Measurements from ENCODE around the gene LILRA6.
"Not testable (repeated sequence)": the region's sequence is repeated elsewhere in the genome, so short reads cannot be mapped to it uniquely, and the experiment has no call there.

DNA sequence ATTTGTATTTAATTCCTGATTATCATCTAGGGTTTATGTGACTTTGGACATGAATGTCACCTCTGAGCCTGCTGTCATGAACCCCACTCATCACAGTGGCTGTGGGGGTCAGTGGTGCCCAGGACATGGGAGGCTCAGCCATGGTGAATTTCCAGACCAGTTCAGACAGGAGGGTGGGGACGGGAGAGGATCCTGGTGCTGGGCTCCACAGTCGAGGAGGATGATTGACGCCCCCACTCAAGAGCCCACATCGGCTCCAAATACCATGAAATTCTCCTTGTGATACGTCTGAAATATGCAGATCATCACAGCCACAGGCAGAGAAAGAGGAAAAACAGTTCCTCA lies 18.7 kb downstream of the LILRA6 start:
- TF ChIP-seq, protein P1, sequence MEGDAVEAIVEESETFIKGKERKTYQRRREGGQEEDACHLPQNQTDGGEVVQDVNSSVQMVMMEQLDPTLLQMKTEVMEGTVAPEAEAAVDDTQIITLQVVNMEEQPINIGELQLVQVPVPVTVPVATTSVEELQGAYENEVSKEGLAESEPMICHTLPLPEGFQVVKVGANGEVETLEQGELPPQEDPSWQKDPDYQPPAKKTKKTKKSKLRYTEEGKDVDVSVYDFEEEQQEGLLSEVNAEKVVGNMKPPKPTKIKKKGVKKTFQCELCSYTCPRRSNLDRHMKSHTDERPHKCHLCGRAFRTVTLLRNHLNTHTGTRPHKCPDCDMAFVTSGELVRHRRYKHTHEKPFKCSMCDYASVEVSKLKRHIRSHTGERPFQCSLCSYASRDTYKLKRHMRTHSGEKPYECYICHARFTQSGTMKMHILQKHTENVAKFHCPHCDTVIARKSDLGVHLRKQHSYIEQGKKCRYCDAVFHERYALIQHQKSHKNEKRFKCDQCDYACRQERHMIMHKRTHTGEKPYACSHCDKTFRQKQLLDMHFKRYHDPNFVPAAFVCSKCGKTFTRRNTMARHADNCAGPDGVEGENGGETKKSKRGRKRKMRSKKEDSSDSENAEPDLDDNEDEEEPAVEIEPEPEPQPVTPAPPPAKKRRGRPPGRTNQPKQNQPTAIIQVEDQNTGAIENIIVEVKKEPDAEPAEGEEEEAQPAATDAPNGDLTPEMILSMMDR (IDR thresholded peaks at IDR 0.05 in 2 of 3, conservative IDR thresholded peaks at IDR 0.05 in 1 of 3; ENCODE audit: borderline replicate concordance in 1 of 3, insufficient read depth in 1 of 3, low read depth in 2 of 3, low read length in 2 of 3): not testable (repeated sequence)
- not testable (repeated sequence) for TF ChIP-seq POLR2A (IDR thresholded peaks at IDR 0.05; ENCODE audit: borderline replicate concordance, extremely low read depth, insufficient read depth, insufficient read length)

Measured in HCT116 (cell line).